Measurements from ENCODE around the gene MBLAC1.

DNA sequence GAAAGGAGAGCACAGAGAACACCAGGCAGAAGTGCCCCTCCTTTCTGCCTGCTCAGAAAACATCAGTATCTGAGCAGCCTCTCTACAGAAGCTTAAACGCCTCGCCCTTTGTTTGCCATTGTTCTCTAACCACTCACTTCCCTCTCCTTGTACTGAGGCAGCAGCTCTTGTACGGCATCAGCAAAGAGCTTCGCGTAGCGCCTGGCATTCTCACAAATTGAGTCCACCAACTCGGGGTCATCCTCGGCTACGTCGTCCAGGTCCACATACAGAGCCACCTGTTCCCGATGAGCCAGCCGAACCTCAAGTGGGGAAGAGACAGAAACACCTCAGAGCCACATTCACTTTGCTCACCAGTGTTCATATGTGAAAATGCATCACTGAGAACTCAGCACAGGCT, 27.3 kb upstream of the MBLAC1 start:
- TF ChIP-seq, protein P1, sequence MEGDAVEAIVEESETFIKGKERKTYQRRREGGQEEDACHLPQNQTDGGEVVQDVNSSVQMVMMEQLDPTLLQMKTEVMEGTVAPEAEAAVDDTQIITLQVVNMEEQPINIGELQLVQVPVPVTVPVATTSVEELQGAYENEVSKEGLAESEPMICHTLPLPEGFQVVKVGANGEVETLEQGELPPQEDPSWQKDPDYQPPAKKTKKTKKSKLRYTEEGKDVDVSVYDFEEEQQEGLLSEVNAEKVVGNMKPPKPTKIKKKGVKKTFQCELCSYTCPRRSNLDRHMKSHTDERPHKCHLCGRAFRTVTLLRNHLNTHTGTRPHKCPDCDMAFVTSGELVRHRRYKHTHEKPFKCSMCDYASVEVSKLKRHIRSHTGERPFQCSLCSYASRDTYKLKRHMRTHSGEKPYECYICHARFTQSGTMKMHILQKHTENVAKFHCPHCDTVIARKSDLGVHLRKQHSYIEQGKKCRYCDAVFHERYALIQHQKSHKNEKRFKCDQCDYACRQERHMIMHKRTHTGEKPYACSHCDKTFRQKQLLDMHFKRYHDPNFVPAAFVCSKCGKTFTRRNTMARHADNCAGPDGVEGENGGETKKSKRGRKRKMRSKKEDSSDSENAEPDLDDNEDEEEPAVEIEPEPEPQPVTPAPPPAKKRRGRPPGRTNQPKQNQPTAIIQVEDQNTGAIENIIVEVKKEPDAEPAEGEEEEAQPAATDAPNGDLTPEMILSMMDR (IDR thresholded peaks at IDR 0.05) = no peak
- TF ChIP-seq POLR2A (IDR thresholded peaks at IDR 0.05) = no peak
- TF ChIP-seq POLR2AphosphoS5 (IDR thresholded peaks at IDR 0.05) = no peak
